ENCODE measurements around the gene MN1. TPM values are rescaled to one million over a fixed set of nuclear protein-coding genes. Genes with fewer than 3 reads are reported as not detected.

Gene MN1
- total RNA-seq, 2 donors from 2014 or later, result 1.0 to 5.6 TPM

- DNase-seq, result no peak
- Histone ChIP-seq H3K27ac (no peak overlapping the region), H3K36me3 (replicated peaks in 1 of 2; ENCODE audit: insufficient read depth in 1 of 2, low read depth in 2 of 2) (no peaks in the 10 kb centered on the region), H3K4me1 (no peaks in the 10 kb centered on the region), H3K4me3 (no peak overlapping the region), H3K9me3 (no peaks in the 10 kb centered on the region), H3K27me3 (no peaks in the 10 kb centered on the region)
- intact Hi-C loops (cut with DNase I), result no loop called here
- TF ChIP-seq POLR2A (IDR thresholded peaks at IDR 0.05), result no peak
- TF ChIP-seq, protein P1, sequence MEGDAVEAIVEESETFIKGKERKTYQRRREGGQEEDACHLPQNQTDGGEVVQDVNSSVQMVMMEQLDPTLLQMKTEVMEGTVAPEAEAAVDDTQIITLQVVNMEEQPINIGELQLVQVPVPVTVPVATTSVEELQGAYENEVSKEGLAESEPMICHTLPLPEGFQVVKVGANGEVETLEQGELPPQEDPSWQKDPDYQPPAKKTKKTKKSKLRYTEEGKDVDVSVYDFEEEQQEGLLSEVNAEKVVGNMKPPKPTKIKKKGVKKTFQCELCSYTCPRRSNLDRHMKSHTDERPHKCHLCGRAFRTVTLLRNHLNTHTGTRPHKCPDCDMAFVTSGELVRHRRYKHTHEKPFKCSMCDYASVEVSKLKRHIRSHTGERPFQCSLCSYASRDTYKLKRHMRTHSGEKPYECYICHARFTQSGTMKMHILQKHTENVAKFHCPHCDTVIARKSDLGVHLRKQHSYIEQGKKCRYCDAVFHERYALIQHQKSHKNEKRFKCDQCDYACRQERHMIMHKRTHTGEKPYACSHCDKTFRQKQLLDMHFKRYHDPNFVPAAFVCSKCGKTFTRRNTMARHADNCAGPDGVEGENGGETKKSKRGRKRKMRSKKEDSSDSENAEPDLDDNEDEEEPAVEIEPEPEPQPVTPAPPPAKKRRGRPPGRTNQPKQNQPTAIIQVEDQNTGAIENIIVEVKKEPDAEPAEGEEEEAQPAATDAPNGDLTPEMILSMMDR (IDR thresholded peaks at IDR 0.05), result no peak
- ATAC-seq, result no peak
- WGBS, 2 donors, result 70 to 73% methylated on average over 16 of the region's 16 CpGs
Observed at GRCh38 chr22:27772081-27772983, 29.2 kb downstream of the MN1 start.

GRCh38 chr22:27771637-27772036 lies 29.9 kb downstream of the MN1 start:
- no peak overlapping the region for H3K4me3 ChIP-seq
- intact Hi-C loops (cut with DNase I), result no loop called here
- 84 to 87% methylated on average over 5 of the region's 5 CpGs for WGBS, 2 donors
- no peaks in the 10 kb centered on the region for H3K27me3 ChIP-seq
- TF ChIP-seq POLR2A (IDR thresholded peaks at IDR 0.05), result no peak
- TF ChIP-seq, protein P1 (IDR thresholded peaks at IDR 0.05), result no peak
- H3K9me3 ChIP-seq, result no peaks in the 10 kb centered on the region
- H3K36me3 ChIP-seq (replicated peaks in 1 of 2; ENCODE audit: insufficient read depth in 1 of 2, low read depth in 2 of 2), result no peaks in the 10 kb centered on the region
- H3K4me1 ChIP-seq, result no peaks in the 10 kb centered on the region
- DNase-seq (no peak), ATAC-seq (no peak)
- no peak overlapping the region for H3K27ac ChIP-seq

- Histone ChIP-seq H3K4me3 (no peak overlapping the region), H3K27me3 (no peaks in the 10 kb centered on the region), H3K36me3 (replicated peaks in 1 of 2; ENCODE audit: insufficient read depth in 1 of 2, low read depth in 2 of 2) (no peaks in the 10 kb centered on the region), H3K27ac (no peak overlapping the region), H3K9me3 (no peaks in the 10 kb centered on the region), H3K4me1 (no peaks in the 10 kb centered on the region)
- 76 to 79% methylated on average over 3 of the region's 3 CpGs for WGBS, 2 donors
- intact Hi-C loops (cut with DNase I), result no loop called here
- TF ChIP-seq POLR2A (IDR thresholded peaks at IDR 0.05), result no peak
- TF ChIP-seq, protein P1 (IDR thresholded peaks at IDR 0.05), result no peak
- ATAC-seq (no peak), DNase-seq (no peak)
Observed at GRCh38 chr22:27769012-27769411, 32.5 kb downstream of the MN1 start.

- no peaks in the 10 kb centered on the region for H3K9me3 ChIP-seq
- intact Hi-C loops (cut with DNase I), result no loop called here
- ATAC-seq (no peak), DNase-seq (no peak)
- no peaks in the 10 kb centered on the region for H3K4me1 ChIP-seq
- H3K27ac ChIP-seq, result no peak overlapping the region
- WGBS, 2 donors, result 75 to 81% methylated on average over 2 of the region's 2 CpGs
- no peaks in the 10 kb centered on the region for H3K36me3 ChIP-seq (replicated peaks in 1 of 2; ENCODE audit: insufficient read depth in 1 of 2, low read depth in 2 of 2)
- TF ChIP-seq, protein P1 (IDR thresholded peaks at IDR 0.05), result no peak
- no peak for TF ChIP-seq POLR2A (IDR thresholded peaks at IDR 0.05)
- no peak overlapping the region for H3K4me3 ChIP-seq
- H3K27me3 ChIP-seq, result no peaks in the 10 kb centered on the region
Observed at GRCh38 chr22:27768027-27768653, 33.4 kb downstream of the MN1 start.
